T-helper 17 cell (primary cell): Measurements from ENCODE around the gene NUP93. TPM values are rescaled to one million over a fixed set of nuclear protein-coding genes. Genes with fewer than 3 reads are reported as not detected.

Source experiments
- ATAC-seq: fragments of 150-1000 bp; cut with Tn5 transposase; 2 replicates; pipeline ENCODE4 v1.10.0; 2021; ENCODE audit warnings: mild to moderate bottlenecking, moderate library complexity
- DNase-seq, 3 donors: peaks; one replicate each; pipeline versions ENCODE4 v3.0.0 to v3.0.0-alpha.2; 2020 to 2021
- H3K9me3 ChIP-seq: one replicate; pipeline ENCODE4 v1.7.0; 2013; ENCODE audit warnings: low read length, mild to moderate bottlenecking; ENCODE audit not compliant: control insufficient read depth, poor library complexity, severe bottlenecking
- H3K27ac Mint-ChIP-seq: one replicate; pipeline ENCODE4 v1.8.0; 2022; ENCODE audit warnings: mild to moderate bottlenecking, moderate library complexity, mixed read lengths
- H3K27me3 Mint-ChIP-seq: one replicate; pipeline ENCODE4 v1.8.0; 2022; ENCODE audit warnings: mixed read lengths
- H3K36me3 Mint-ChIP-seq: one replicate; pipeline ENCODE4 v1.8.0; 2022; ENCODE audit warnings: low read depth, mixed read lengths
- H3K4me1 Mint-ChIP-seq: one replicate; pipeline ENCODE4 v1.8.0; 2022; ENCODE audit warnings: mild to moderate bottlenecking, mixed read lengths
- H3K4me3 Mint-ChIP-seq: one replicate; pipeline ENCODE4 v1.8.0; 2022; ENCODE audit warnings: mild to moderate bottlenecking, moderate library complexity, mixed read lengths
- total RNA-seq, 4 donors: library from RNA in 2 of 4; stranded (reverse) in 2 of 4; gene quantifications; one replicate each; pipeline ENCODE4 v1.2.3 and lab custom pipeline; 2022 to 2026

Gene NUP93
- total RNA-seq, 2 donors from 2014 or later = 59.0 to 59.1 TPM

DNA sequence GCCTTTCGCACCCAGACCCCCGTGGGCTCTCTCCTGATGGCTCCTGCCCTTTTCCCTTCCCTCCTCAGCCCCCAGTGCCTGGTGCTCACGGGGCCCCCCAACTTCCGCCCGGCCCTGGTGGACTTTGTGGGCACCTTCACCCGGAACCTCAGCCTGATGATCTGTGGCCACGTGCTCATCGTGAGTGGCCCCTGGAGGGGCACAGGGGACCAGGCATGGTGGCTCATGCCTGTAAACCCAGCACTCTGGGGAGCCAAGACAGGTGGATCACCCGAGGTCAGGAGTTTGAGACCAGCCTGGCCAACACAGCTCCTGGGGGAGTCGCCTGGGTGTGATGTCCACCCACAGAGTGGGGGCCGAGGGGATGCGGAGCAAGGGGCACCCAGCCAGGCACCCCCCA, 156.4 kb downstream of the NUP93 start:
- no peak overlapping the region for H3K4me3 Mint-ChIP-seq
- H3K27ac Mint-ChIP-seq = no peak overlapping the region
- H3K36me3 Mint-ChIP-seq = no peaks in the 10 kb centered on the region
- H3K27me3 Mint-ChIP-seq = no peaks in the 10 kb centered on the region
- DNase-seq (no peak), ATAC-seq (no peak)
- no peaks in the 10 kb centered on the region for H3K4me1 Mint-ChIP-seq
- no peaks in the 10 kb centered on the region for H3K9me3 ChIP-seq

- Mint-ChIP-seq H3K4me3 (no peak overlapping the region), H3K27me3 (no peaks in the 10 kb centered on the region), H3K36me3 (no peaks in the 10 kb centered on the region), H3K4me1 (no peaks in the 10 kb centered on the region), H3K27ac (no peak overlapping the region)
- no peak for DNase-seq
- ATAC-seq = no peak
- no peaks in the 10 kb centered on the region for H3K9me3 ChIP-seq
These were observed 156.9 kb downstream of the NUP93 start for GRCh38 chr16:56886826-56887225.

GRCh38 chr16:56888806-56889205, 158.9 kb downstream of the NUP93 start:
- peak; percentile 42 for ATAC-seq
- H3K4me3 Mint-ChIP-seq = no peak overlapping the region

GRCh38 chr16:56889206-56889605, 159.3 kb downstream of the NUP93 start:
- Mint-ChIP-seq H3K36me3 (no peaks in the 10 kb centered on the region), H3K27me3 (no peaks in the 10 kb centered on the region), H3K4me1 (no peaks in the 10 kb centered on the region), H3K4me3 (no peak overlapping the region), H3K27ac (no peak overlapping the region)
- ATAC-seq = no peak
- no peak for DNase-seq
- H3K9me3 ChIP-seq = no peaks in the 10 kb centered on the region

More at GRCh38 chr16:56888806-56889205, 158.9 kb downstream of the NUP93 start:
- no peaks in the 10 kb centered on the region for H3K4me1 Mint-ChIP-seq
- no peaks in the 10 kb centered on the region for H3K27me3 Mint-ChIP-seq
- no peak overlapping the region for H3K27ac Mint-ChIP-seq
- no peaks in the 10 kb centered on the region for H3K9me3 ChIP-seq
- no peaks in the 10 kb centered on the region for H3K36me3 Mint-ChIP-seq
- DNase-seq = no peak

DNA sequence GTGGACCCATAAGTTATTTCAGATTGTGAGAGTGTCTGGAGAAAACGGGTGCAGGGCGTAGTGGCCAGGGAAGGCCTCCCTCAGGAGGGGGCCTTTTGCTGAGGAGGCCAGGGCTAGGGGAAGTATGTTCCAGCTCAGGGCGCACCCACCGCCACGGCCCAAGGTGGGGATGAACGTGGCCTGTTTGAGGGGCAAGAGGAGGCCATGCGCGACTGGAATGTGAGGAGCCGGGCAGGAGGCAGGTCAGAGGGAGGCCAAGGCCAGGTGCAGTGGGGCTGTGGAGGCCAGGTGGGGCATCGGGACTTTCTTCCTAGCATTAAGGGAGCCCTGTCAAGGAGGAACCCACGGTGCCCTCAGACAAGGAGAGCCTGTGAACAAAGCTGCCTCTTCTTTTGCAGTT, 161.8 kb downstream of the NUP93 start:
- Mint-ChIP-seq H3K36me3 (no peaks in the 10 kb centered on the region), H3K27me3 (no peaks in the 10 kb centered on the region), H3K4me3 (no peak overlapping the region), H3K27ac (no peak overlapping the region), H3K4me1 (no peaks in the 10 kb centered on the region)
- DNase-seq = no peak
- ATAC-seq = no peak
- H3K9me3 ChIP-seq = no peaks in the 10 kb centered on the region

GRCh38 chr16:56892705-56893104, 162.8 kb downstream of the NUP93 start:
- no peak overlapping the region for H3K4me3 Mint-ChIP-seq
- H3K9me3 ChIP-seq = no peaks in the 10 kb centered on the region
- H3K4me1 Mint-ChIP-seq = peaks cover 1% of the 10 kb centered on the region
- H3K27ac Mint-ChIP-seq = no peak overlapping the region
- no peak for DNase-seq
- H3K27me3 Mint-ChIP-seq = no peaks in the 10 kb centered on the region
- no peak for ATAC-seq
- H3K36me3 Mint-ChIP-seq = no peaks in the 10 kb centered on the region

GRCh38 chr16:56894331-56894917, 164.5 kb downstream of the NUP93 start:
- DNase-seq = no peak
- Mint-ChIP-seq H3K4me1 (peaks cover 11% of the 10 kb centered on the region), H3K36me3 (no peaks in the 10 kb centered on the region), H3K27me3 (no peaks in the 10 kb centered on the region), H3K27ac (no peak overlapping the region), H3K4me3 (no peak overlapping the region)
- no peak for ATAC-seq
- no peaks in the 10 kb centered on the region for H3K9me3 ChIP-seq

- ATAC-seq (no peak), DNase-seq (no peak)
- no peaks in the 10 kb centered on the region for H3K27me3 Mint-ChIP-seq
- H3K27ac Mint-ChIP-seq = peak overlapping the region; percentile 2
- H3K4me1 Mint-ChIP-seq = peaks cover 22% of the 10 kb centered on the region
- H3K9me3 ChIP-seq = no peaks in the 10 kb centered on the region
- H3K4me3 Mint-ChIP-seq = no peak overlapping the region
- H3K36me3 Mint-ChIP-seq = no peaks in the 10 kb centered on the region
These were observed 165.9 kb downstream of the NUP93 start for GRCh38 chr16:56895813-56896212.

GRCh38 chr16:56896244-56896643, 166.3 kb downstream of the NUP93 start:
- H3K27ac Mint-ChIP-seq = no peak overlapping the region
- H3K9me3 ChIP-seq = no peaks in the 10 kb centered on the region
- DNase-seq (no peak), ATAC-seq (no peak)
- H3K27me3 Mint-ChIP-seq = no peaks in the 10 kb centered on the region
- H3K36me3 Mint-ChIP-seq = no peaks in the 10 kb centered on the region
- peaks cover 25% of the 10 kb centered on the region for H3K4me1 Mint-ChIP-seq
- no peak overlapping the region for H3K4me3 Mint-ChIP-seq

DNA sequence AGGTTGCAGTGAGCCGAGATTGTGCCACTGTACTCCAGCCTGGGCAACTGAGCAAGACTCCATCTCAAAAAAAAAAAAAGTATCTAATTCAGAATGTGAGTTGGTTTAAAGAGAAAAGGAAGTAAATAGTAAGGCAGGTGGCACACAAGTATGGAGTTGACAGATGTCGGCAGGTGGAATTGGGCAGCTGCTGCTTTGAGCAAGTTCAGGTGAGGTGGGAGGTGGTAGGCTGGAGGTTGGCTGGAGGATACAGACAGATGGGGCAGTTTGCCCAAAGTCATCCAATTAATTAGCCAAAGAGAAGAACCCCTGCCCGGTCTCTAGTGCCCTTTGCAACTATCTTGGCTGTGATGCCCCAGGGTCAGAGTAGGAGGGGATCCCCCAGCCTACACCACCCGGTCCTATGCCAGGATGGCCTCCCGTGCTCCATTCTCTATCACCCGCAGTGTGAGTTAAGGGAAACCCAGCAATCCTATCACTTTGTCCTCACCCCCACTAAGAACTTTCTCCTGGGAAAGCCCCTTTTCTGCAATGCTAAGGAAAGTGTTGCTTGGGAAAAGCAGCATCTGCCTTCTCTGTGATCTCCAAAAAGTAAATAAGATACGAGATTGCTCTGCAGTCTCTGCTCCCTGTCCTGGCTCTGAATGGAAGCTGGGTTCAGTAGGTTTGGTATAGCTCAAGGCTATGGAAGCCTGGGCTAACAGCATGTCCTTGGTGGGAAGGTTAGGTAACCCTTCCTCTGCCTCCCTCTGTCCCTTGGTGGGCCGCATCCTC, 167.3 kb downstream of the NUP93 start:
- Mint-ChIP-seq H3K4me3 (no peak overlapping the region), H3K27me3 (peaks cover 7% of the 10 kb centered on the region), H3K36me3 (no peaks in the 10 kb centered on the region), H3K27ac (no peak overlapping the region), H3K4me1 (peaks cover 25% of the 10 kb centered on the region)
- DNase-seq (no peak), ATAC-seq (no peak)
- H3K9me3 ChIP-seq = no peaks in the 10 kb centered on the region

DNA sequence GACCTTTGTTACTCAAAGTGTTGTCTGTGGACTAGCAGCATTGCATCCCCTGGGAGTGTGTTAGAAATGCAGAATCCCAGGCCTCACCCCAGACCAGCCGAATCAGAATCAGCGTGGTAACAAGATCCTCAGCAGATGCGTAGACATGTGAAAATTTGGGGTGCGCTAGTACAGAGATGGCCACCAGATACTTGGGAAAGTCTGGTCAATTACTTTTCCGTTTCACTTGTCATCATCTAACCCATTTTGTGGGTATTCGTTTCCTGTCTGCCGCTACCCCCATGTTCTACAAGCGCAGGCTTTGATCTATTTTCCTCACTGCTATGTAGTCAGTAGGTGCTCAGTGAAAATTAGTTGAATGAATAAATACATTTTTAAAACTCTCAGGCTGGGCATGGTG, 168.9 kb downstream of the NUP93 start:
- no peaks in the 10 kb centered on the region for H3K9me3 ChIP-seq
- peak; percentile 55 for ATAC-seq
- Mint-ChIP-seq H3K36me3 (no peaks in the 10 kb centered on the region), H3K27ac (peak overlapping the region; percentile 41), H3K4me1 (peaks cover 25% of the 10 kb centered on the region), H3K4me3 (no peak overlapping the region), H3K27me3 (peaks cover 7% of the 10 kb centered on the region)
- DNase-seq = no peak
